SH-SY5Y (cell line): ENCODE results near the gene TCFL5.

ENCODE experiments used
- GATA2 ChIP-seq: IDR thresholded peaks from 2 replicates; pipeline ENCODE4 v1.6.1; 2011; ENCODE audit warnings: mild to moderate bottlenecking, low read depth, low read length
- GATA3 ChIP-seq: IDR thresholded peaks from 2 replicates; pipeline ENCODE4 v1.6.1; 2011; ENCODE audit warnings: low read depth, mild to moderate bottlenecking, low read length, moderate library complexity

DNA sequence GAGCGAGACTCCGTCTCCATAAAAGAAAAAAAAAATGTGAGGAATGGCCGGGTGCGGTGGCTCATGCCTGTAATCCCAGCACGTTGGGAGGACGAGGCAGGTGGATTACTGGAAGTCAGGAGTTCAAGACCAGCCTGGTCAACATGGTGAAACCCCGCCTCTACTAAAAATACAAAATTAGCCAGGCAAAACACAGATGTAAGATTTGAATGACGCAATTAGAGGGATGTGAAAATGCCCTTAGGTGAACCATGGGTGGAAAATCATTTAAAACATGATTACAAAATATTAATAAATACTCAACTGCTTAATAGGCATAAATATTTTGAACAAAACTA lies 23.9 kb downstream of the TCFL5 start:
- TF ChIP-seq GATA2 (no peak), GATA3 (no peak)
